HL-60 (cell line): Measurements from ENCODE around the gene NFIX.

ENCODE experiments used
- DNase-seq, 2 experiments: peaks; one replicate each; pipeline ENCODE4 v3.0.0-alpha.2; 2010 to 2020; ENCODE audit warnings: low read depth in 1 of 2, low spot score in 1 of 2
- H3K27ac ChIP-seq: fragments of 250-450 bp; sonication (Bioruptor Pico); replicated peaks from 2 replicates; pipeline ENCODE4 v1.5.1; 2020; ENCODE audit warnings: mild to moderate bottlenecking, moderate library complexity
- H3K27me3 ChIP-seq: fragments of 250-450 bp; sonication (Bioruptor Pico); 2 replicates; pipeline ENCODE4 v1.5.1; 2021; ENCODE audit warnings: mild to moderate bottlenecking, moderate library complexity; ENCODE audit not compliant: insufficient read depth, poor library complexity, severe bottlenecking
- H3K4me3 ChIP-seq: replicated peaks from 2 replicates; pipeline ENCODE4 v1.5.1; 2011; ENCODE audit warnings: mild to moderate bottlenecking, control low read depth, low read length; ENCODE audit not compliant: insufficient read depth
- CTCF ChIP-seq: IDR thresholded peaks from one replicate; pipeline ENCODE4 v1.5.1; 2011; ENCODE audit warnings: low read length, control low read depth, inconsistent platforms; ENCODE audit not compliant: insufficient read depth
- GABPA ChIP-seq: IDR thresholded peaks from 2 replicates; pipeline ENCODE4 v1.6.1; 2012; ENCODE audit warnings: low read depth
- POLR2AphosphoS5 ChIP-seq: IDR thresholded peaks from 2 replicates; pipeline ENCODE4 v1.6.1; 2012; ENCODE audit warnings: low read depth
- REST ChIP-seq: IDR thresholded peaks from 2 replicates; pipeline ENCODE4 v1.6.1; 2012; ENCODE audit warnings: low read depth; ENCODE audit not compliant: insufficient replicate concordance
- SPI1 ChIP-seq: IDR thresholded peaks from 2 replicates; pipeline ENCODE4 v1.6.1; 2012; ENCODE audit warnings: low read depth, mild to moderate bottlenecking, borderline replicate concordance

NFIX gene

GRCh38 chr19:13135068-13136062 lies 140.1 kb downstream of the NFIX start:
- TF ChIP-seq POLR2AphosphoS5 (no peak), GABPA (no peak), REST (no peak), CTCF (no peak), SPI1 (no peak)

GRCh38 chr19:13137290-13137794 lies 142.1 kb downstream of the NFIX start:
- no peak for TF ChIP-seq CTCF
- TF ChIP-seq POLR2AphosphoS5 = no peak
- no peak for TF ChIP-seq SPI1
- no peak overlapping the region for H3K27ac ChIP-seq
- no peak overlapping the region for H3K4me3 ChIP-seq
- H3K27me3 ChIP-seq = no peaks in the 10 kb centered on the region
- DNase-seq = no peak

More at GRCh38 chr19:13135068-13136062, 140.1 kb downstream of the NFIX start:
- DNase-seq = no peak
- no peaks in the 10 kb centered on the region for H3K27me3 ChIP-seq
- no peak overlapping the region for H3K27ac ChIP-seq
- H3K4me3 ChIP-seq = no peak overlapping the region

- no peak for DNase-seq
- peak overlapping the region; percentile 50 for H3K27ac ChIP-seq
- no peaks in the 10 kb centered on the region for H3K27me3 ChIP-seq
- TF ChIP-seq POLR2AphosphoS5 (peak; percentile 15; the same call in 1 of the 2 replicates), GABPA (no peak)
- no peak overlapping the region for H3K4me3 ChIP-seq
Observed at GRCh38 chr19:13138171-13138915, 143.1 kb downstream of the NFIX start.

- peak overlapping the region; percentile 50 for H3K27ac ChIP-seq
- H3K27me3 ChIP-seq = no peaks in the 10 kb centered on the region
- DNase-seq = peak in 1 of 2 experiments; percentile 71
Observed at GRCh38 chr19:13138916-13139198, 143.6 kb downstream of the NFIX start.

More at GRCh38 chr19:13138916-13139198, 143.6 kb downstream of the NFIX start:
- no peak overlapping the region for H3K4me3 ChIP-seq
- no peak for TF ChIP-seq CTCF
- TF ChIP-seq GABPA = no peak
- TF ChIP-seq SPI1 = no peak
- TF ChIP-seq REST = no peak
- no peak for TF ChIP-seq POLR2AphosphoS5
